ENCODE results near the gene TOM1.
"Not testable (repeated sequence)": the region's sequence is repeated elsewhere in the genome, so short reads cannot be mapped to it uniquely, and the experiment has no call there.

The TOM1 gene

DNA sequence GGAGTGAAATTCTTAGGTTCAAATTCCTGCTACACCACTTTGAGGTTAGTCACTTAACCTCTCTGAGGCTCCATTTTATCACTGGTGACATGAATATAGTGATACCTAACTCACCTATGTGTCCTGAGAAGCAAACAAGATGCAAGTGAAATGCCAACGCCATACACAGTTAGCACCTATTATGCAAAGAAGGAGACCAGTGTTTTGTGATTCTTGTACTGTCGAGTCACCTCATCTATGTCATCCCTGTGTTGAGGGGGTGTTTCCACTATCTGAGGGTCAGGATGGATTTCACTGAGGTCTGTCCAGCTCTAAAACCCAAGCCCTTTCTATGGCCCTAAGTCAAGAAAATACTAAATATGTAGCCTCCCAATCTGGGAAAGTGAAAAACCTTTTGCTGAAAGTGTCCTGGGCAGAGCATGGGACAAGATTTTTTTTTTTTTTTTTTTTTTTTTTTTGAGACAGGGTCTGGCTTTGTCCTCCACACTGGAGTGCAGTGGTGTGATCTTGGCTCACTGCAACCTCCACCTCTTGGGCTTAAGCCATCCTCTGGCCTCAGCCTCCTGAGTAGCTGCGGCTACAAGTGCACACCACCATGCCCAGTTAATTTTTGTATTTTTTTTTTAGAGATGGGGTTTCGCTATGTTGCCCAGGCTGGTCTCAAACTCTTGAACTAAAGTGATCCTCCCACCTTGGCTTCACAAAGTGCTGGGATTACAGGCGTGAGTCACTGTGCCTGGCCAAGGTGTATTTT lies 95.3 kb downstream of the TOM1 start:
- DNase-seq (ENCODE audit: low spot score): no peak

GRCh38 chr22:35396622-35397021 lies 96.9 kb downstream of the TOM1 start:
- DNase-seq (ENCODE audit: low spot score): not testable (repeated sequence)

DNA sequence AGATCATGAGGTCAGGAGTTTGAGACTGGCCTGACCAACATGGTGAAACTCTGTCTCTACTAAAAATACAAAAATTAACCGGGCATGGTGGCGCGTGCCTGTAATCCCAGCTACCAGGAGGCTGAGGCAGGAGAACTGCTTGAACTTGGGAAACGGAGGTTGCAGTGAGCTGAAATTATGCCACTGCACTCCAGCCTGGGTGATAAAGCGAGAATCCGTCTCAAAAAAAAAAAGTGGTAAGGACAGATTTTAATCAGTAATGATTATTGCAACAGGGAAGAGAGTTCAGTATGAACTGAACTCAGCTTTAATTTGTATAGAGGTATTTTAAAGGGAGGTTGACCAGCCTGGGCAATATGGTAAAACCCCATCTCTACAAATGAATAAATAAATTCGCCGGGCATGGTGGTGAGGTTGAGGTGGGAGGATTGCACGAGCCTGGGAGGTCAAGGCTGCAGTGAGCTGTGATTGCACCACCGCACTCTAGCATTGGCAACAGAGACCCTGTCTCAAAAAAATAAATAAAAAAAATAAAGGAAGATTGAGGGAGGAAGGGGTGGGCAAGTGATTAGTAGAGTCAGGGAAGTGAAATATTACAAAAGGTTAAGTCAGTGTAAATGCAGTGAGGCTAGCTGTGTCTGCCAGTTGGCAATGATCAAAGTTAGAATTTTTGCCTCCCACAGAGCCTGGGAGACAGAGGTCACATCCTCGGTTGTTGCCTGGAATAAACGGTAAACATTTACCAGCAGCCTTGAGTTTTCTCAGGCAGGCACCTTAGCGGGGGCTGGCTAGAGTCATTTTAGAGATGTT lies 97.6 kb downstream of the TOM1 start:
- DNase-seq (ENCODE audit: low spot score): no peak

All from GM03348 (cell line).